ENCODE results near the gene ST7.

DNA sequence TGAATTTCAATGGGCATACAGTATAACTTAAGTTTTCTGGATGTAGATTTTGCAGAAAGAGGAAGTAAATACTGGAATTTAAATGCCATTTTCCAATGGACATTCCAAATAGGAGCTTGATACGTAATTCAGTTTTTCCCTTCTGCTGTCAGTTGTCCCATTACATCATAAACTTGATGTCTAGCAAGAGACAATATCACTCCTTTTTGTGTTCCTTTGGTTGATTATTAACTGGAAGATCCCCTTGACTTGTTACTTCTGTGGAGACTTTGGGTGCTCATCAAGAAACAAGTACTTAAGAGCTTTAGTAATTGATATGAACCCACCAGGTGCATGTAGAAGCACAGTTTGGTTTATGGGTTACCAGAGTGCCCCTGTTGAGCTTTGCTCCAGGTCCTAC lies 116.1 kb downstream of the ST7 start:
- TF ChIP-seq EZH2 (IDR thresholded peaks at IDR 0.05; ENCODE audit: borderline replicate concordance, low read depth, low read length, severe bottlenecking), result no peak
- no peak for TF ChIP-seq GATA2 (IDR thresholded peaks at IDR 0.05; ENCODE audit: insufficient read depth, insufficient read length, low read depth, low read length)
- no peak for TF ChIP-seq POLR2AphosphoS5 (IDR thresholded peaks at IDR 0.05; ENCODE audit: insufficient read depth, low read depth, low read length)
- TF ChIP-seq, protein P1, sequence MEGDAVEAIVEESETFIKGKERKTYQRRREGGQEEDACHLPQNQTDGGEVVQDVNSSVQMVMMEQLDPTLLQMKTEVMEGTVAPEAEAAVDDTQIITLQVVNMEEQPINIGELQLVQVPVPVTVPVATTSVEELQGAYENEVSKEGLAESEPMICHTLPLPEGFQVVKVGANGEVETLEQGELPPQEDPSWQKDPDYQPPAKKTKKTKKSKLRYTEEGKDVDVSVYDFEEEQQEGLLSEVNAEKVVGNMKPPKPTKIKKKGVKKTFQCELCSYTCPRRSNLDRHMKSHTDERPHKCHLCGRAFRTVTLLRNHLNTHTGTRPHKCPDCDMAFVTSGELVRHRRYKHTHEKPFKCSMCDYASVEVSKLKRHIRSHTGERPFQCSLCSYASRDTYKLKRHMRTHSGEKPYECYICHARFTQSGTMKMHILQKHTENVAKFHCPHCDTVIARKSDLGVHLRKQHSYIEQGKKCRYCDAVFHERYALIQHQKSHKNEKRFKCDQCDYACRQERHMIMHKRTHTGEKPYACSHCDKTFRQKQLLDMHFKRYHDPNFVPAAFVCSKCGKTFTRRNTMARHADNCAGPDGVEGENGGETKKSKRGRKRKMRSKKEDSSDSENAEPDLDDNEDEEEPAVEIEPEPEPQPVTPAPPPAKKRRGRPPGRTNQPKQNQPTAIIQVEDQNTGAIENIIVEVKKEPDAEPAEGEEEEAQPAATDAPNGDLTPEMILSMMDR (IDR thresholded peaks at IDR 0.05; ENCODE audit: extremely low read depth in 1 of 2, insufficient read depth in 1 of 2, low read depth in 1 of 2, low read length in 2 of 2), result no peak
- no peak for TF ChIP-seq POLR2A (IDR thresholded peaks at IDR 0.05; ENCODE audit: low read depth, low read length)
- TF ChIP-seq JUN (IDR thresholded peaks at IDR 0.05; ENCODE audit: borderline replicate concordance, insufficient read depth, insufficient read length, low read depth), result no peak
- no peak for TF ChIP-seq MYC (IDR thresholded peaks at IDR 0.05; ENCODE audit: low read depth, low read length)
- TF ChIP-seq, protein P2, sequence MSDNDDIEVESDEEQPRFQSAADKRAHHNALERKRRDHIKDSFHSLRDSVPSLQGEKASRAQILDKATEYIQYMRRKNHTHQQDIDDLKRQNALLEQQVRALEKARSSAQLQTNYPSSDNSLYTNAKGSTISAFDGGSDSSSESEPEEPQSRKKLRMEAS (IDR thresholded peaks at IDR 0.05; ENCODE audit: insufficient read depth, insufficient read length), result no peak
- TF ChIP-seq FOS (IDR thresholded peaks at IDR 0.05; ENCODE audit: borderline replicate concordance, insufficient read depth, low read length), result no peak

Data from endothelial cell of umbilical vein (primary cell).